HEK293T (cell line): ENCODE data around the gene KIFBP.

Experiments
- FOXA1 ChIP-seq: fragments of 450-650 bp; IDR thresholded peaks from 2 replicates; pipeline ENCODE4 v1.6.1; 2016; ENCODE audit warnings: mild to moderate bottlenecking
- FOXM1 ChIP-seq: fragments of 450-650 bp; IDR thresholded peaks from 2 replicates; pipeline ENCODE4 v1.6.1; 2017; ENCODE audit warnings: mild to moderate bottlenecking, borderline replicate concordance
- HDGF ChIP-seq: fragments of 450-650 bp; IDR thresholded peaks from 2 replicates; pipeline ENCODE4 v1.6.1; 2017; ENCODE audit warnings: antibody characterized with exemption, borderline replicate concordance
- PKNOX1 ChIP-seq: fragments of 450-650 bp; IDR thresholded peaks from 2 replicates; pipeline ENCODE4 v1.6.1; 2016
- SP1 ChIP-seq: fragments of 450-650 bp; IDR thresholded peaks from 2 replicates; pipeline ENCODE4 v1.6.1; 2017
- SUZ12 ChIP-seq: fragments of 450-650 bp; IDR thresholded peaks from 2 replicates; pipeline ENCODE4 v1.6.1; 2016; ENCODE audit warnings: mild to moderate bottlenecking
- TARDBP ChIP-seq: fragments of 450-650 bp; IDR thresholded peaks from 2 replicates; pipeline ENCODE4 v1.6.1; 2016

- TF ChIP-seq FOXM1 = no peak
- TF ChIP-seq SUZ12 = no peak
- no peak for TF ChIP-seq FOXA1
- TF ChIP-seq HDGF = no peak
- no peak for TF ChIP-seq TARDBP
- TF ChIP-seq SP1 = no peak
- TF ChIP-seq PKNOX1 = no peak
Observed at GRCh38 chr10:68959695-68960527, 28.7 kb upstream of the KIFBP start.
